Esophagus squamous epithelium (tissue), 5 donors: ENCODE measurements around the gene SLC7A9. TPM values are rescaled to one million over a fixed set of nuclear protein-coding genes. Genes with fewer than 3 reads are reported as not detected.

ENCODE experiments used
- DNase-seq: peaks from one replicate; lab custom pipeline; 2025; lab: John Stamatoyannopoulos, UW
- H3K27ac ChIP-seq, 4 donors: fragments of 200-600 bp; sonication (generic); one replicate each; pipeline ENCODE4 v1.5.1; 2016 to 2019; ENCODE audit warnings: mild to moderate bottlenecking in 1 of 4
- H3K27me3 ChIP-seq, 4 donors: fragments of 200-600 bp; sonication (generic); 1 replicate in 3 of 4; 2 replicates in 1 of 4; pipeline versions ENCODE4 v1.5.1 to v1.6.0; 2017 to 2021; ENCODE audit warnings: antibody characterized with exemption in 1 of 4
- H3K36me3 ChIP-seq, 3 donors: fragments of 200-600 bp; sonication (generic); one replicate each; pipeline ENCODE4 v1.5.1; 2016 to 2019
- H3K4me1 ChIP-seq, 3 donors: fragments of 200-600 bp; sonication (generic); one replicate each; pipeline ENCODE4 v1.5.1; 2017 to 2019
- H3K4me3 ChIP-seq, 4 donors: fragments of 200-600 bp; sonication (generic); 1 replicate in 3 of 4; 2 replicates in 1 of 4; pipeline ENCODE4 v1.5.1; 2016 to 2019; ENCODE audit warnings: mild to moderate bottlenecking in 2 of 4, moderate library complexity in 1 of 4
- H3K9me3 ChIP-seq, 3 donors: fragments of 200-600 bp; sonication (generic); one replicate each; pipeline ENCODE4 v1.5.1; 2016 to 2019
- CTCF ChIP-seq, 6 experiments: fragments of 450-650 bp in 4 of 6; fragments of 200-600 bp in 2 of 6; sonication (generic) in 2 of 6; IDR thresholded peaks; one replicate each; pipeline ENCODE4 v1.5.1; 2016 to 2019; ENCODE audit warnings: antibody characterized with exemption in 6 of 6, mild to moderate bottlenecking in 4 of 6, moderate library complexity in 4 of 6
- POLR2A ChIP-seq, 4 donors: fragments of 450-650 bp; IDR thresholded peaks; one replicate each; pipeline ENCODE4 v1.6.1; 2017; ENCODE audit warnings: antibody characterized with exemption in 4 of 4, mild to moderate bottlenecking in 4 of 4, moderate library complexity in 3 of 4
- WGBS, 2 donors: methylation state at CpG; one replicate each; pipeline ENCODE4 v1.1.5; 2018; 5-methylcytosine and 5-hydroxymethylcytosine counted together
- intact Hi-C: fragments of 100-400 bp; cut with DNase I; formaldehyde crosslinking; loops from one replicate; pipeline ENCODE4 v1.15.0; 2022
- total RNA-seq, 4 donors: library from RNA; depleted of rRNA; stranded (reverse); fragments of >200 nt; gene quantifications; one replicate each; pipeline ENCODE4 v1.1.0, GENCODE V29; 2016
- donor health status: DM: yes; HTN: yes; CAD: no.

Gene SLC7A9
- total RNA-seq, result under 1 TPM in 1 of 4 donors, not detected in 3; 0.19 TPM

- H3K27ac ChIP-seq, result no peak within 1 kb of the TSS
- no peaks in the 10 kb centered on the region for H3K36me3 ChIP-seq
- intact Hi-C loops, result no loop called here
- H3K4me1 ChIP-seq, result no peaks in the 10 kb centered on the region
- no peaks in the 10 kb centered on the region for H3K27me3 ChIP-seq
- TF ChIP-seq CTCF (IDR thresholded peaks at IDR 0.05) (no peak), POLR2A (IDR thresholded peaks at IDR 0.05) (no peak)
- H3K9me3 ChIP-seq, result no peaks in the 10 kb centered on the region
- WGBS, 2 donors, result 66 to 70% methylated on average over 11 to 14 of the region's 14 CpGs
- no peak for DNase-seq
- no peak within 1 kb of the TSS for H3K4me3 ChIP-seq
These were observed at the start of gene SLC7A9 for GRCh38 chr19:32869369-32869965. Gene SLC7A9 (minus strand): TSS chr19:32869767. CDS start chr19:32868534, 1,233 bp downstream.

- TF ChIP-seq POLR2A (IDR thresholded peaks at IDR 0.05), result no peak
- TF ChIP-seq CTCF (IDR thresholded peaks at IDR 0.05), result no peak
- intact Hi-C loops, result no loop called here
- H3K9me3 ChIP-seq, result no peaks in the 10 kb centered on the region
- 90 to 93% methylated on average over 4 of the region's 4 CpGs for WGBS, 2 donors
- peaks cover 0 to 88% (median 0%) of the 10 kb centered on the region in 3 donors for H3K36me3 ChIP-seq
- H3K27ac ChIP-seq, result no peak overlapping the region
- no peak for DNase-seq
- H3K4me3 ChIP-seq, result no peak overlapping the region
- H3K4me1 ChIP-seq, result no peaks in the 10 kb centered on the region
- H3K27me3 ChIP-seq, result no peaks in the 10 kb centered on the region
These were observed 49.8 kb upstream of the SLC7A9 start for GRCh38 chr19:32919365-32919764.

- no peaks in the 10 kb centered on the region for H3K9me3 ChIP-seq
- WGBS, 2 donors, result 85 to 95% methylated on average over 8 of the region's 8 CpGs
These were observed 48.0 kb upstream of the SLC7A9 start for GRCh38 chr19:32917616-32917996.

GRCh38 chr19:32916969-32917615 is 47.5 kb upstream of the SLC7A9 start:
- no peak for TF ChIP-seq POLR2A (IDR thresholded peaks at IDR 0.05)
- no peak for TF ChIP-seq CTCF (IDR thresholded peaks at IDR 0.05)
- intact Hi-C loops, result no loop called here
- whole genome bisulfite sequencing, 2 donors, result 39 to 83% methylated on average over 4 of the region's 4 CpGs
- H3K9me3 ChIP-seq, result no peaks in the 10 kb centered on the region
- H3K27ac ChIP-seq, result no peak overlapping the region
- no peaks in the 10 kb centered on the region for H3K27me3 ChIP-seq
- no peak for DNase-seq
- no peaks in the 10 kb centered on the region for H3K4me1 ChIP-seq
- H3K36me3 ChIP-seq, result peaks cover 0 to 82% (median 0%) of the 10 kb centered on the region in 3 donors
- H3K4me3 ChIP-seq, result no peak overlapping the region

More at GRCh38 chr19:32917616-32917996, 48.0 kb upstream of the SLC7A9 start:
- Histone ChIP-seq H3K4me3 (no peak overlapping the region), H3K27ac (no peak overlapping the region), H3K36me3 (peaks cover 0 to 84% (median 0%) of the 10 kb centered on the region in 3 donors), H3K27me3 (no peaks in the 10 kb centered on the region), H3K4me1 (no peaks in the 10 kb centered on the region)
- no peak for DNase-seq
- intact Hi-C loops, result no loop called here
- no peak for TF ChIP-seq CTCF (IDR thresholded peaks at IDR 0.05)
- no peak for TF ChIP-seq POLR2A (IDR thresholded peaks at IDR 0.05)

- DNase-seq, result no peak
- intact Hi-C loops, result no loop called here
- Histone ChIP-seq H3K4me3 (no peak overlapping the region), H3K4me1 (no peaks in the 10 kb centered on the region), H3K36me3 (peaks cover 0 to 78% (median 0%) of the 10 kb centered on the region in 3 donors), H3K27ac (no peak overlapping the region), H3K9me3 (no peaks in the 10 kb centered on the region), H3K27me3 (no peaks in the 10 kb centered on the region)
- TF ChIP-seq CTCF (IDR thresholded peaks at IDR 0.05), result no peak
- WGBS, 2 donors, result 67 to 80% methylated on average over 11 to 12 of the region's 12 CpGs
These were observed 45.5 kb upstream of the SLC7A9 start for GRCh38 chr19:32914879-32915660.
